MCF 10A (cell line): ENCODE results near the gene TOP2A. TPM values are rescaled to one million over a fixed set of nuclear protein-coding genes. Genes with fewer than 3 reads are reported as not detected.

ENCODE experiments used
- BruUV-seq: library from RNA; stranded (reverse); fragments of 400-500 nt; replicated peaks from 2 replicates; lab custom pipeline; 2021; lab: Mats Ljungman, UMichigan
- CTCF ChIA-PET: fragments of 300-600 bp; sonication (Branson Sonifier 250); formaldehyde crosslinking; extraction: SDS; loops from one replicate; lab custom pipeline; 2021; ENCODE audit warnings: antibody characterized with exemption, inconsistent platforms; lab: Yijun Ruan, JAX
- POLR2A ChIA-PET: fragments of 300-600, 350-650 bp; sonication (Branson Sonifier 250); formaldehyde crosslinking; extraction: SDS; loops from one replicate; lab custom pipeline; 2020; ENCODE audit warnings: antibody characterized with exemption, inconsistent platforms; lab: Yijun Ruan, JAX
- DNase-seq: peaks from one replicate; pipeline ENCODE4 v3.0.0-alpha.2; 2018; ENCODE audit not compliant: unreplicated experiment
- H3K27ac Mint-ChIP-seq: one replicate; pipeline ENCODE4 v1.8.0; 2022; ENCODE audit warnings: mild to moderate bottlenecking, low read depth, mixed read lengths; ENCODE audit not compliant: unreplicated experiment
- H3K27me3 Mint-ChIP-seq: one replicate; pipeline ENCODE4 v1.8.0; 2022; ENCODE audit warnings: mixed read lengths; ENCODE audit not compliant: insufficient read depth, unreplicated experiment
- H3K36me3 Mint-ChIP-seq: one replicate; pipeline ENCODE4 v1.8.0; 2022; ENCODE audit warnings: mild to moderate bottlenecking, moderate library complexity, mixed read lengths; ENCODE audit not compliant: insufficient read depth, unreplicated experiment
- H3K4me1 Mint-ChIP-seq: one replicate; pipeline ENCODE4 v1.8.0; 2022; ENCODE audit warnings: mixed read lengths; ENCODE audit not compliant: insufficient read depth, unreplicated experiment
- H3K4me3 Mint-ChIP-seq: one replicate; pipeline ENCODE4 v1.8.0; 2022; ENCODE audit warnings: mild to moderate bottlenecking, moderate library complexity, mixed read lengths; ENCODE audit not compliant: unreplicated experiment
- H3K9me3 Mint-ChIP-seq: one replicate; pipeline ENCODE4 v1.8.0; 2022; ENCODE audit warnings: mixed read lengths; ENCODE audit not compliant: unreplicated experiment
- CTCF ChIP-seq: fragments of 200-600 bp; IDR thresholded peaks from one replicate; pipeline ENCODE4 v1.8.0; 2022; ENCODE audit warnings: antibody characterized with exemption, mild to moderate bottlenecking; ENCODE audit not compliant: unreplicated experiment
- intact Hi-C: fragments of 100-400 bp; cut with micrococcal nuclease; formaldehyde crosslinking; loops from 2 replicates; pipeline ENCODE4 v1.14.1; 2022
- total RNA-seq: library from RNA; stranded (reverse); gene quantifications from 2 replicates; pipeline ENCODE4 v1.2.3, GENCODE V29; 2022

Gene TOP2A
- total RNA-seq, 1 experiment from 2014 or later, result 151 TPM

- Mint-ChIP-seq H3K4me3 (no peak overlapping the region), H3K27ac (no peak overlapping the region), H3K36me3 (peaks cover 32% of the 10 kb centered on the region), H3K9me3 (no peaks in the 10 kb centered on the region), H3K4me1 (no peaks in the 10 kb centered on the region), H3K27me3 (no peaks in the 10 kb centered on the region)
- ChIA-PET CTCF (no interaction called here), POLR2A (interaction anchor here (0.6 to 1.6 kb wide), 5 partner anchors 9 to 181 kb away, joined by 3 to 6 read pairs (median 3); no protein-coding TSS in a partner anchor)
- TF ChIP-seq CTCF, result no peak
- no TSS peak for BruUV-seq
- intact Hi-C loops, result no loop called here
- DNase-seq, result no peak
Measured at GRCh38 chr17:40464392-40464855, 46.7 kb upstream of the TOP2A start.

- no TSS peak for BruUV-seq
- DNase-seq, result no peak
- CTCF ChIA-PET, result interaction anchor here (0.7 kb wide), 1 partner anchor 11 kb away, joined by 4 read pairs; no protein-coding TSS in a partner anchor
- Mint-ChIP-seq H3K4me3 (no peak overlapping the region), H3K36me3 (peaks cover 23% of the 10 kb centered on the region), H3K27ac (no peak overlapping the region), H3K27me3 (no peaks in the 10 kb centered on the region), H3K4me1 (peaks cover 6% of the 10 kb centered on the region), H3K9me3 (no peaks in the 10 kb centered on the region)
- no peak for TF ChIP-seq CTCF
- POLR2A ChIA-PET, result interaction anchor here (0.8 to 2.2 kb wide), 2 partner anchors 8 to 735 kb away, joined by 3 to 4 read pairs; no protein-coding TSS in a partner anchor
- intact Hi-C loops, result no loop called here
Measured at GRCh38 chr17:40463122-40463550, 45.4 kb upstream of the TOP2A start.

- no peak for TF ChIP-seq CTCF
- CTCF ChIA-PET, result interaction anchor here (0.7 kb wide), 1 partner anchor 10 kb away, joined by 4 read pairs; no protein-coding TSS in a partner anchor
- intact Hi-C loops, result no loop called here
- POLR2A ChIA-PET, result interaction anchor here (0.8 to 2.2 kb wide), 2 partner anchors 9 to 736 kb away, joined by 3 to 4 read pairs; no protein-coding TSS in a partner anchor
- peaks cover 12% of the 10 kb centered on the region for H3K4me1 Mint-ChIP-seq
- peaks cover 27% of the 10 kb centered on the region for H3K36me3 Mint-ChIP-seq
- H3K9me3 Mint-ChIP-seq, result no peaks in the 10 kb centered on the region
- no peak overlapping the region for H3K27ac Mint-ChIP-seq
- DNase-seq, result no peak
- BruUV-seq, result no TSS peak
- H3K4me3 Mint-ChIP-seq, result no peak overlapping the region
- H3K27me3 Mint-ChIP-seq, result no peaks in the 10 kb centered on the region
Measured at GRCh38 chr17:40462343-40463121, 44.8 kb upstream of the TOP2A start.

GRCh38 chr17:40461732-40462342 lies 44.1 kb upstream of the TOP2A start:
- H3K9me3 Mint-ChIP-seq, result no peaks in the 10 kb centered on the region
- DNase-seq, result no peak
- POLR2A ChIA-PET, result interaction anchor here (1.0 to 7.5 kb wide), 3 partner anchors 9 to 10 kb away, joined by 3 to 79 read pairs (median 4); no protein-coding TSS in a partner anchor
- no peak overlapping the region for H3K4me3 Mint-ChIP-seq
- H3K36me3 Mint-ChIP-seq, result peaks cover 27% of the 10 kb centered on the region
- BruUV-seq, result no TSS peak
- intact Hi-C loops, result no loop called here
- peaks cover 12% of the 10 kb centered on the region for H3K4me1 Mint-ChIP-seq
- TF ChIP-seq CTCF, result no peak
- CTCF ChIA-PET, result no interaction called here
- no peaks in the 10 kb centered on the region for H3K27me3 Mint-ChIP-seq
- no peak overlapping the region for H3K27ac Mint-ChIP-seq
